SKM-1 (cell line): ENCODE measurements around the gene CD164.
"Not testable (repeated sequence)": the region's sequence is repeated elsewhere in the genome, so short reads cannot be mapped to it uniquely, and the experiment has no call there.

Experiments used
- DNase-seq: peaks from one replicate; lab custom pipeline; 2025; ENCODE audit not compliant: unreplicated experiment; lab: John Stamatoyannopoulos, UW

CD164 gene

GRCh38 chr6:109344226-109344625, 38.0 kb downstream of the CD164 start:
- no peak for DNase-seq

- no peak for DNase-seq
These were observed 38.7 kb downstream of the CD164 start for GRCh38 chr6:109343518-109343917.

- no peak for DNase-seq
These were observed 39.4 kb downstream of the CD164 start for GRCh38 chr6:109342911-109343310.

- no peak for DNase-seq
These were observed 39.8 kb downstream of the CD164 start for GRCh38 chr6:109342506-109342905.

GRCh38 chr6:109340811-109341210, 41.5 kb downstream of the CD164 start:
- no peak for DNase-seq

- no peak for DNase-seq
These were observed 42.2 kb downstream of the CD164 start for GRCh38 chr6:109339906-109340678.

GRCh38 chr6:109336221-109336961, 45.9 kb downstream of the CD164 start:
- no peak for DNase-seq

GRCh38 chr6:109333870-109334269, 48.4 kb downstream of the CD164 start:
- DNase-seq = not testable (repeated sequence)

GRCh38 chr6:109332748-109333147, 49.5 kb downstream of the CD164 start:
- DNase-seq = no peak

- no peak for DNase-seq
These were observed 51.2 kb downstream of the CD164 start for GRCh38 chr6:109331081-109331480.

- no peak for DNase-seq
These were observed 52.0 kb downstream of the CD164 start for GRCh38 chr6:109330263-109330662.

- DNase-seq = no peak
These were observed 53.6 kb downstream of the CD164 start for GRCh38 chr6:109328629-109329028.

GRCh38 chr6:109327959-109328358, 54.3 kb downstream of the CD164 start:
- DNase-seq = no peak

GRCh38 chr6:109327491-109327890, 54.8 kb downstream of the CD164 start:
- no peak for DNase-seq

GRCh38 chr6:109326351-109326750, 55.9 kb downstream of the CD164 start:
- no peak for DNase-seq

- DNase-seq = peak; percentile 35
These were observed 56.9 kb downstream of the CD164 start for GRCh38 chr6:109325400-109325801.

- DNase-seq = no peak
These were observed 59.0 kb downstream of the CD164 start for GRCh38 chr6:109323241-109323640.

- DNase-seq = peak; percentile 95
These were observed 59.4 kb downstream of the CD164 start for GRCh38 chr6:109322825-109323224.

- no peak for DNase-seq
These were observed 60.5 kb downstream of the CD164 start for GRCh38 chr6:109321752-109322151.

- no peak for DNase-seq
These were observed 62.2 kb downstream of the CD164 start for GRCh38 chr6:109320072-109320471.

- DNase-seq = no peak
These were observed 63.9 kb downstream of the CD164 start for GRCh38 chr6:109318328-109318876.

- no peak for DNase-seq
These were observed 65.4 kb downstream of the CD164 start for GRCh38 chr6:109316909-109317308.
